ENCODE results near the gene EIF3B. TPM values are rescaled to one million over a fixed set of nuclear protein-coding genes. Genes with fewer than 3 reads are reported as not detected.
"Not testable (repeated sequence)": the region's sequence is repeated elsewhere in the genome, so short reads cannot be mapped to it uniquely, and the experiment has no call there.

The EIF3B gene
- total and polyA plus RNA-seq, 12 donors = 48.6 to 102 (median 68.2) TPM

DNA sequence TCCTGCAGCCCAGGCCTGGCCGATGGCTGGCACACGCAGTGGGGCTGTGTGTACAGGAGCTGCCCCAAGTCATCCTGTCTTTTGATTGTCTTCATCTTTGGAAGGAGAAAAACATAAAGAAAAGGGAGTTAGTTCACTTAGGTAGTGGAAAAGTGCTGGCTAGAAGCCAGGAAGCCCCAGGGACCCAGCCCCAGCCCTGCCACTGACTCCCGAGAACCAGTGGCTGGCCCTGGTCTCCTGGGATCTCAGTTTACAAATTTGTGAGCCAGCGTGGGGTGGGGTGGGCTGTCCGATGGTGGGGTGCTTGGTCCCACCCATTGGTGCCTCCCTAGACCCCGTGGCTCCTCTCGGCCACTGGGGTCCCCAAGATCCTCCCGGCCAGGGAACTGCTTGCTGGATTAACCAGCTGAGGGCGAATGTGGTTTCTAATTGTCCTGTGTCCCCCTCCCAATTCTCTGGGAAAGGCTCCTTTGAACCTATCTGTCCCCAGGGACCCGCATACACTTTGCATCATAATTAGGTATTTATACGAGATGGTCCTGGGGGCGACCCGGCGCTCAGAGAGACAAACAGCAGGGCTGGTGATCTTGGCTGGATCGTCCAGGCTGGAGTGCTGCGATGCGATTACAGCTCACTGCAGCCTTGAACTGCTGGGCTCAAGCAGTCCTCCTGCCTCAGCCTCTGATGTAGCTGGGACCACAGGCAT is 32.5 kb downstream of the EIF3B start:
- Histone ChIP-seq H3K4me1 (peaks cover 0 to 29% (median 15%) of the 10 kb centered on the region in 9 donors), H3K9me3 (no peaks in the 10 kb centered on the region), H3K27ac (no peak overlapping the region), H3K27me3 (no peaks in the 10 kb centered on the region), H3K4me3 (no peak overlapping the region), H3K36me3 (peaks cover 0 to 11% (median 0%) of the 10 kb centered on the region in 9 donors)
- TF ChIP-seq, protein P1, sequence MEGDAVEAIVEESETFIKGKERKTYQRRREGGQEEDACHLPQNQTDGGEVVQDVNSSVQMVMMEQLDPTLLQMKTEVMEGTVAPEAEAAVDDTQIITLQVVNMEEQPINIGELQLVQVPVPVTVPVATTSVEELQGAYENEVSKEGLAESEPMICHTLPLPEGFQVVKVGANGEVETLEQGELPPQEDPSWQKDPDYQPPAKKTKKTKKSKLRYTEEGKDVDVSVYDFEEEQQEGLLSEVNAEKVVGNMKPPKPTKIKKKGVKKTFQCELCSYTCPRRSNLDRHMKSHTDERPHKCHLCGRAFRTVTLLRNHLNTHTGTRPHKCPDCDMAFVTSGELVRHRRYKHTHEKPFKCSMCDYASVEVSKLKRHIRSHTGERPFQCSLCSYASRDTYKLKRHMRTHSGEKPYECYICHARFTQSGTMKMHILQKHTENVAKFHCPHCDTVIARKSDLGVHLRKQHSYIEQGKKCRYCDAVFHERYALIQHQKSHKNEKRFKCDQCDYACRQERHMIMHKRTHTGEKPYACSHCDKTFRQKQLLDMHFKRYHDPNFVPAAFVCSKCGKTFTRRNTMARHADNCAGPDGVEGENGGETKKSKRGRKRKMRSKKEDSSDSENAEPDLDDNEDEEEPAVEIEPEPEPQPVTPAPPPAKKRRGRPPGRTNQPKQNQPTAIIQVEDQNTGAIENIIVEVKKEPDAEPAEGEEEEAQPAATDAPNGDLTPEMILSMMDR (IDR thresholded peaks at IDR 0.05) = no peak
- 83 to 85% methylated on average over 16 to 17 of the region's 17 CpGs for WGBS, 2 donors
- intact Hi-C loops (cut with DNase I) = no loop called here
- no peak for ATAC-seq
- no peak for DNase-seq

DNA sequence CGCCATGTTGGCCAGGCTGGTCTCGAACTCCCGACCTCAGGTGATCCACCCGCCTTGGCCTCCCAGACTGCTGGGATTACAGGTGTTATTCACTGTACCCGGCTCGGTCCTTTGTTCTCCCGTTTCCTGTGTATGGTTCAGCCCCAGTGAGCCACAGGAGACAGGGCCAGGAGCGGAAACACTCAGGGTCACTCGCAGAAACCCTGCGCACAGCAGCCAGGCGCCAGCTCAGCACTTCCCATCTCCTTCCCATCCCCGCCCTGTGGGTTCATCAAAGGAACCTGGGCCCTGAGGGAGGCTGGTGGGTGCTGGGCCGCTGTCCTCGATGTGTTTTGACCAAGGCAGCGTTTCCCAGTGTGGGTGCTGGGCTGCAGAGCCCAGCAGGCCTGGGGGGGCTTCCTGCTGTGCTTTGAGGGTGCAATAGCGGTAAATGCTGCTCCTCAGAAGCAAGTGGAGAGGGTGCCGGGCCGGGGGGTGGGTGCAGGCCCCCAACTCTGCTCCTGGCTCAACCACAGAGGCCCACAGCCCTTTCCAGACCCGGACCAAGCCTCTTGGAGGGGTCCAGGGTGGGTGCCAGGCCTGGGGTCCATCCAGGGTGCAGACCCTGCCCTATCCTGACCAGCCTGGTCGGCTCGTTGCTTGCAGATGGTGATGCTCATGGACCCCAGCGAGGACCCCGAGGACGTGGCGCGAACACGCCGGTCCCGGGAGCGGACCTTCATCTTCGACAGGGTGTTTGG is 33.4 kb downstream of the EIF3B start:
- H3K36me3 ChIP-seq = peaks cover 0 to 2% (median 0%) of the 10 kb centered on the region in 9 donors
- peaks cover 0 to 29% (median 15%) of the 10 kb centered on the region in 9 donors for H3K4me1 ChIP-seq
- no peak overlapping the region for H3K4me3 ChIP-seq
- ATAC-seq (peak; percentile 81 to 95 (median 89)), DNase-seq (peak; percentile 57 to 81)
- TF ChIP-seq, protein P1 (IDR thresholded peaks at IDR 0.05) = no peak
- H3K27ac ChIP-seq = peak overlapping the region in 8 of 10 donors; percentile 10 to 67 (median 50)
- H3K9me3 ChIP-seq = no peaks in the 10 kb centered on the region
- intact Hi-C loops (cut with DNase I) = no loop called here
- H3K27me3 ChIP-seq = no peaks in the 10 kb centered on the region
- WGBS, 2 donors = 83 to 84% methylated on average over 31 of the region's 31 CpGs

DNA sequence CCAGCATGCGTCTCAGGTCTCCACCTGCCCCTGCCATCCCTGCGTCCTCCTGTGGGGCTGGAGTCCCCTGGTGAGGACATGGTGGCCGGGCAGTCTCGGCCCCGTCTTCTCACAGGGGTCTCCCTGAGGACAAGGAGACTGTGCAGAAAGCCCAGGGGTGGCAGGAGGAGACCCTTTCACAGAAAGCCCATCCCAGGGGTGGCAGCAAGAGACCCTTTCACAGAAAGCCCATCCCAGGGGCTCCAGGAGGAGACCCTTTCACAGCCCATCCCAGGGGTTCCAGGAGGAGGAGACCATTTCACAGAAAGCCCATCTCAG is 34.0 kb downstream of the EIF3B start:
- TF ChIP-seq, protein P1 (IDR thresholded peaks at IDR 0.05) = no peak
- intact Hi-C loops (cut with DNase I) = no loop called here
- peak overlapping the region in 8 of 10 donors; percentile 10 to 67 (median 50) for H3K27ac ChIP-seq
- no peak for DNase-seq
- H3K4me3 ChIP-seq = no peak overlapping the region
- H3K36me3 ChIP-seq = no peaks in the 10 kb centered on the region
- H3K27me3 ChIP-seq = no peaks in the 10 kb centered on the region
- peak in 1 of 8 donors; percentile 4 for ATAC-seq
- H3K4me1 ChIP-seq = peaks cover 0 to 35% (median 18%) of the 10 kb centered on the region in 9 donors
- H3K9me3 ChIP-seq = no peaks in the 10 kb centered on the region
- 91 to 97% methylated on average over 5 of the region's 5 CpGs for WGBS, 2 donors

DNA sequence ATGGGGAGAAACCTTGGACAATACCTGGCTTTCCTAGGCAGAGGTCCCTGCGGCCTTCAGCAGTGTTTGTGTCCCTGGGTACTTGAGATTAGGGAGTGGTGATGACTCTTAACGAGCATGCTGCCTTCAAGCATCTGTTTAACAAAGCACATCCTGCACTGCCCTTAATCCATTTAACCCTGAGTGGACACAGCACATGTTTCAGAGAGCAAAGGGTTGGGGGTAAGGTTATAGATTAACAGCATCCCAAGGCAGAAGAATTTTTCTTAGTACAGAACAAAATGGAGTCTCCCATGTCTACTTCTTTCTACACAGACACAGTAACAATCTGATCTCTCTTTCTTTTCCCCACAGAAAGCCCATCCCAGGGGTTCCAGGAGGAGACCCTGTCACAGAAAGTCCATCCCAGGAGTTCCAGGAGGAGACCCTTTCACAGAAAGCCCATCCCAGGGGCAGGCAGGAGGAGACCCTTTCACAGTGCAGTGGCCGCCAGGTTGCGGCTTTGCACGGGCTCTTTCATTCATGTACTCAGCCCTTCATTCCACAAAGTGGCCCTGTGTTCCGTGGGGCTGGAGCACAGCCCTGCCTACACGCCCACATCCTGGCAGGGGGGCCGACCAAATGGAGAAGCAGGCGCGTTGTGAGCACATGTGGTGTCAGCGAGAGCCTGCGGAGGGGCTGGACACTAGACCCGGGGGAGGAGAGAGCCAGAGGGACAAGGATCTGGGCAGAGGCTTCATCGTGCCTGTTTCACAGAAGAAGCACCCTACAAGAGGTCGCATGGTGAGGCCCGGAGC is 35.6 kb downstream of the EIF3B start:
- intact Hi-C loops (cut with DNase I) = not testable (repeated sequence)
- ATAC-seq = peak; percentile 32 to 72 (median 61)

More for the DNA sequence above, 35.6 kb downstream of the EIF3B start:
- WGBS, 2 donors = 46 to 53% methylated on average over 16 of the region's 16 CpGs
- not testable (repeated sequence) for H3K36me3 ChIP-seq, H3K27me3 ChIP-seq, H3K4me3 ChIP-seq, H3K9me3 ChIP-seq
- peak in 1 of 2 donors; percentile 35 for DNase-seq
- Histone ChIP-seq H3K4me1 (peaks cover 0 to 41% (median 24%) of the 10 kb centered on the region in 9 donors), H3K27ac (peak overlapping the region in 3 of 10 donors; percentile 4 to 39 (median 31))

Data from heart right ventricle (tissue), 16 donors.